HG03571 (cell line): ENCODE measurements around the gene SPIN2A.
"Not testable (repeated sequence)": the region's sequence is repeated elsewhere in the genome, so short reads cannot be mapped to it uniquely, and the experiment has no call there.

Source experiments
- ATAC-seq: cut with Tn5 transposase; IDR thresholded peaks from one replicate; pipeline ENCODE4 v1.9.1; 2021; ENCODE audit not compliant: unreplicated experiment

SPIN2A gene

DNA sequence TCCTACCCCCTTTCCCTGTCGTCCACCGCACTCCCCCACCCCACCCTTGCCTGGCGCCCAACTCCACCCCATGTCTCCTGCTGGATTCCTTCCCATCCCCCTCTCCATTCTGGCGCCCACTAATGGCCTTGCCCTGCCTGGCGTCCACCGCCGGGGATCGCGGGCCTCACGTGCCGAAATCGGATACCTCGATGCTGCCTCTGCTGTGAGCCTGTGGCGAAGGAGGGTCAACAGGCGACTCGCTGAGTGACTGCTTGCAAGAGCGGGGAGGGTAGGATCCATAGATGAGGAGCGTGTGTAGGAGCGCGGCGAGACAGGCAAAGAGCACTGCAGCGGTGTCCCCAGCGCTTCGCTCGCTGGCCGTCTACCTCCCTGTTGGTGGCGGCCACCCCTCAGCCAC is at the start of gene SPIN2A:
Gene SPIN2A, minus strand, starts transcription at position 325 of the 400 bp plus-strand sequence. CDS start 800 bp downstream, outside the sequence.
- ATAC-seq, result not testable (repeated sequence)

DNA sequence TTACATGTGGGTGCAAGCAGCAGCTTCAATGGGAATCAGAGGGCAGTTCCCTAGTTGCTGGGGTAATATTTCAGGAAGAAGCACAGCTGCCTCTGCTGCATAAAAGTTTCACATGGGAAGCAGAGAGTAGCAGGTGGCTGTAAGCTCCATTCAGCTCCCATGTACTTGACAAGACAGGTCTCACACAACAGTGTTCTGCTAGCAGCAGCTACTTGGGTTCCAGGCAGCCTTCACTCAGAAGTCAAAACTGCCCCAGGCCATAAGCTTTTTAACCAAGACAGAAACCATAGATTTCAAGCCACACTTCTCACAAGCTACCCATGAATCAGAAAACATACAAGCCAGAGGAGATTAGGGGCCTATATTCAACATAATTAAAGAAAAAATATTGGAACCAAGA is 41.4 kb upstream of the SPIN2A start:
- no peak for ATAC-seq

DNA sequence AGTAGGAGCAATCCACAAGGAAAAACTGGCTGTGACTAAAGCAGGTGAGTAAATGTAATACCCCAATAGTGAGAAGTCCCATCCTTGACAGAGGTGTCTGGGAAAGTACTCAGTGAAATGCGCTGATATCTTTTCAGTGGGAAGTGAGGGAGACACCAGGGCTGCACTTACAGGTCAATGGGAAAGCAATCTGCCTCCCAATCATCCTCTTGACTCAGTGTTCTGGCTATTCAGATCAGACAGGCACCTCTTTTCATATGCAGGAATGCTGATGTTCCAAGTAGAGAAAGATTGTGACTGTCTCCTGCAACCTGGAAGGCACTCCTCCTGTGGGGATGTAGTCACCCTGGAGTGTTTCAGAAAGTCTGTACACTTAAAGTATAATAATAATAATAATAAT is 39.9 kb upstream of the SPIN2A start:
- ATAC-seq, result no peak

GRCh38 chrX:57172544-57172943 is 35.3 kb upstream of the SPIN2A start:
- ATAC-seq, result no peak

GRCh38 chrX:57156397-57157049 is 19.3 kb upstream of the SPIN2A start:
- no peak for ATAC-seq

GRCh38 chrX:57155171-57155570 is 18.0 kb upstream of the SPIN2A start:
- ATAC-seq, result no peak

GRCh38 chrX:57152222-57152621 is 15.0 kb upstream of the SPIN2A start:
- not testable (repeated sequence) for ATAC-seq

DNA sequence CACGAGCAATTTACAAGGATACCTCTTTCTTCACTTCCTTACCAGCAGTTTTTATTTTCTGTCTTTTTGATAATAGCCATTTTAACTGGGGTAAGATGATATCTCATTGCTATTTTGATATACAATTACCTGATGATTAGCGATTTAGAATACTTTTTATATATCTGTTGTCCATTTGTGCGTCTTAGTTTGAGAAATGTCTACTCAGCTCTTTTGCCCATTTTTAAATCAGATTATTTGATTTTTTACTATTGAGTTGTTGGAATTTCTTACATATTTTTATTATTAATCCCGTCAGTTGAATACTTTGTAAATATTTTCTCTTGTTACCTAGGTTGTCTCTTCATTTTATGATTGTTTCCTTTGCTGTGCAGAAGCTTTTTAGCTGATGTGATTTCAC is 1.5 kb upstream of the SPIN2A start:
- no peak for ATAC-seq

DNA sequence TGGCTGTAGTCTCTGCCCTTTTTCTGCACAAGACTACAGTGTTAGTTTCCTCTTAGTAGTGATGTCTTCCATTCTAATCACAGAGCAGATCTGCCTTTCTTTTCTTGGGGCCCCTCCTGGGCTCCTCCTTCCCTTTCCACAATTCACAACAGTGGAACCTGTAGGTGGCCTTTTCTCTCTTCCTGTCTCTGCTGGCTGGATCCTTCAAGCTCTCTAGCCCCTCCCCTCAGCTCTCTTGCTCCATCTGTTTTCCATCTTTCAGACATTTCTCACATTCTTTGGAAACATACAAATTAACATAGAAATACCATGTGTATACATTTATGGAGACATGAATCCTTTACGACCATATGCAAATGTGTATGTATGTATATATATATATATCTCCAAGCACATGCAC is 304 bp upstream of the SPIN2A start:
- ATAC-seq, result no peak

DNA sequence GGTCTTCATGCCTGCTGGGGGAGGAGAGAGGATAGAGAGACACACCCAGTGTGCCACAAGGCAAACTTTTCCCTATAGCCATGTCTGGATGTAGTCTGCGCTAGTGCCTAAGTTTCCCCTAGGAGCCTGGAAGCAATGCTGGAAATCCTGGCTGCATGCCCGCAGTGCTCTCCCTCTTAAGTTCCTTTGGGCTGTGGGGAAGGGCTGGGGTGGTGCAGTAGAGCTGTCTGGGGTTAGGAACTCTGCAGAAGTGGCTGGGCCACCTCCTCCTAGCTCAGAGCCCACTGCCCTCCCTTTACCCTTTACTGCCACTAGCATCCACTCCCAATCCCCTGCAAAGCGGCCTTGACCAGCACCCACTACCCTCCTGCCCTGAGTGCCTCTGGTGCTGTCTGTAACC is 608 bp downstream of the SPIN2A start:
- ATAC-seq, result not testable (repeated sequence)

- ATAC-seq, result no peak
Measured at GRCh38 chrX:57135287-57135686, 1.9 kb downstream of the SPIN2A start.

- no peak for ATAC-seq
Measured at GRCh38 chrX:57134702-57135101, 2.5 kb downstream of the SPIN2A start.

DNA sequence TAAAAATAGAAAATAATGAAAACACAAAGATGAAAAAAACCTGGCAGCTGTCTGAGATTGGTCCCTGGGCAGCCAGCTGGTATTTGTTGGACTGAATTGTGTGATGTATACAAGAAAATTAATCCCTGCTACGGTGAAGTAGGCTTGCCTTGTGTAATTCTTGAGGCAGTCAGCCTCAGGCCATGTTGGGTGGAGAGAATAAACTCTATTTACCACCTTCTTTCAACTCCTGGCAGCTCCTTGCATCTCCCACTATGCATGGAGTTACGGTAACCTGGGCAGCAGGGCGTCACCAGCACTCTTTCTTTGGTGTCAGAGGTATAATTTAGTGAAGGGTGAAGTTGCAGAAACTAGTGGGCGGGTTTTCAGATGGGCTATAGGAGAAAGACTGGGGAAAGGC is 3.5 kb downstream of the SPIN2A start:
- ATAC-seq, result no peak

DNA sequence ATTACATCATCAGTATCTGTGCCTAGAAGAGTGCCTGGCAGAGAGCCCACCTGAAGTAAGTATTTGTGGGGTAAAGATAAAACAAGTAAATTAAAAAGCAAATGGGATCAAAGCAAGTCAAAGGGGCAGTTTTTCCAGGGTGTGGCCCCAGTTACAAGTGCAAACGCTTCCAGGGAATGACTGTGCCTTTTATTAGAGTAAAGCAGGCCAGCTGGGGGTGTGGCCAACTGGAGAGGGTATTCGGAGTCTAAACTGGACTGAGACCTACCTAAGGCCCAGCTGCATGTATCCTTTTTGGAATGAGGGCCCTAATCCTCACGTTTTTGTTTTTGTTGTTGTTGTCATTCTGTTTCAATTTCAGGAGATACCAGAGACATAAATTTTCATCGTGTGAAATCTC is 3.9 kb downstream of the SPIN2A start:
- not testable (repeated sequence) for ATAC-seq

- no peak for ATAC-seq
Measured at GRCh38 chrX:57132046-57132445, 5.2 kb downstream of the SPIN2A start.

DNA sequence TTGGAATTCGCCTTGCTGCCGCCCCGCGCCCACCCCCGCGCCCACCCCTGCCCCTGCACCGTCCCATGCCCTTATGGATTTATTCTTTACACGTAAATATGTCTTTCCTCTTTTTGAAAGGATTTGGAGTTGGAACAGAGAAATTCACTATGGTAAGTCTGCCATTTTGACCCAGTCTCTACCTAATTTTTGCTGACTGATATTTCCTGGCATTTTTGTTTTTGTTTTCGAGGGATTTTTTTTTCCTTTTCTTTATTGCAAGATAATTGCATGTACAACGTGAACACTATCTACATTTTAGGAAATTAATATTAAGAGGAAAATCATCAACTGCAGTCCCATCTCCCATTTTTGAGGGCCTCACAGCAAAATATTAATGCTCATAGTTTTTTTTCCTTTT is 15.4 kb downstream of the SPIN2A start:
- no peak for ATAC-seq

GRCh38 chrX:57121162-57121755 is 15.9 kb downstream of the SPIN2A start, which contains the start of gene SPIN2B:
Gene SPIN2B, minus strand, starts transcription at chrX:57121548.
- ATAC-seq, result peak; percentile 100

DNA sequence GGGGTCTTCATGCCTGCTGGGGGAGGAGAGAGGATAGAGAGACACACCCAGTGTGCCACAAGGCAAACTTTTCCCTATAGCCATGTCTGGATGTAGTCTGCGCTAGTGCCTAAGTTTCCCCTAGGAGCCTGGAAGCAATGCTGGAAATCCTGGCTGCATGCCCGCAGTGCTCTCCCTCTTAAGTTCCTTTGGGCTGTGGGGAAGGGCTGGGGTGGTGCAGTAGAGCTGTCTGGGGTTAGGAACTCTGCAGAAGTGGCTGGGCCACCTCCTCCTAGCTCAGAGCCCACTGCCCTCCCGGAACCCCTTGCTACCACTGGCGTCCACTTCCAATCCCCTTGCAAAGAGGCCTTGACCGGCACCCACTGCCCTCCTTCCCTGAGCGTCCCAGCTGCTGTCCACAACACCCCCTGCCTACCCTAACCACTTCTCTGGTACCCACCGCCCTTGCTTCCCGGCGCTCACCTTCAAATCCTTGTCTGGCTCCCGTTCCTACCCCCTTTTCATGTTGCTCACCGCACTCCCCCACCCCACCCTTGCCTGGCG is 16.5 kb downstream of the SPIN2A start:
- ATAC-seq, result not testable (repeated sequence)

GRCh38 chrX:57119416-57119815 is 17.8 kb downstream of the SPIN2A start:
- ATAC-seq, result no peak

DNA sequence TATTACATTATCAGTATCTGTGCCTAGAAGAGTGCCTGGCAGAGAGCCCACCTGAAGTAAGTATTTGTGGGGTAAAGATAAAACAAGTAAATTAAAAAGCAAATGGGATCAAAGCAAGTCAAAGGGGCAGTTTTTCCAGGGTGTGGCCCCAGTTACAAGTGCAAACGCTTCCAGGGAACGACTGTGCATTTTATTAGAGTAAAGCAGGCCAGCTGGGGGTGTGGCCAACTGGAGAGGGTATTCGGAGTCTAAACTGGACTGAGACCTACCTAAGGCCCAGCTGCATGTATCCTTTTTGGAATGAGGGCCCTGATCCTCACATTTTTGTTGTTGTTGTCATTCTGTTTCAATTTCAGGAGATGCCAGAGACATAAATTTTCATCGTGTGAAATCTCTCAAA is 19.6 kb downstream of the SPIN2A start:
- not testable (repeated sequence) for ATAC-seq

DNA sequence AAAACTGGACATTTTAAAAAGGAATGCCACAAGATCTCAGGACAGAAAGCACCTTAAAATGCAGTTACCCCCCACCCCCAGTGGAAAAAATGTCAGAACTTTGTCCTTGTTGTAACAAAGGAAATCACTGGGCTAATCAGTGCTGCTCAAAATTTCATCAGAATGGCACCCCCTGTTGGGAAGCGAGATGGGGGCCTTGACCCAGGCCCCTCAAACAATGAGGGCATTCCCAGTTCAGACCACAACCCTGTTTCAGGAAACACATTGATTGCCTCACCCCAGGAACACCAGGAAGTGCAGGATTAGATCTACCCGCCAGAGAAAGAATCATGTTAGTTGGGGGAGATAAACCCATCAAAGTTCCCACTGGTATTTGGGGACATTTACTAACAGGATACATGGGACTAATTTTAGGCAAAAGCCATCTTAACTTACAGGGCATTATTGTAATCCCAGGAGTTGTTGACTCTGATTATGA is 32.2 kb downstream of the SPIN2A start:
- ATAC-seq, result no peak

GRCh38 chrX:57104406-57104805 is 32.8 kb downstream of the SPIN2A start:
- no peak for ATAC-seq
